ENCODE results near the gene TRIM27. TPM values are rescaled to one million over a fixed set of nuclear protein-coding genes. Genes with fewer than 3 reads are reported as not detected.
"Not testable (repeated sequence)": the region's sequence is repeated elsewhere in the genome, so short reads cannot be mapped to it uniquely, and the experiment has no call there.

The TRIM27 gene
- total RNA-seq, 1 donor from 2014 or later, result 101 TPM

- TF ChIP-seq CTCF (IDR thresholded peaks at IDR 0.05; ENCODE audit: insufficient read depth, low read length, poor library complexity, severe bottlenecking), result no peak
- no peak for DNase-seq (ENCODE audit: low read depth)
- no peaks in the 10 kb centered on the region for H3K36me3 ChIP-seq (ENCODE audit: control insufficient read depth, insufficient read depth, low read length)
- no peaks in the 10 kb centered on the region for H3K27me3 ChIP-seq (ENCODE audit: control insufficient read depth, insufficient read depth, low read length)
- H3K4me3 ChIP-seq (ENCODE audit: low read depth, low read length), result peak overlapping the region; percentile 67
These were observed 18.1 kb upstream of the TRIM27 start for GRCh38 chr6:28941684-28942448.

- H3K27me3 ChIP-seq (ENCODE audit: control insufficient read depth, insufficient read depth, low read length), result no peaks in the 10 kb centered on the region
- no peak for DNase-seq (ENCODE audit: low read depth)
- H3K4me3 ChIP-seq (ENCODE audit: low read depth, low read length), result peak overlapping the region; percentile 67
- no peak for TF ChIP-seq CTCF (IDR thresholded peaks at IDR 0.05; ENCODE audit: insufficient read depth, low read length, poor library complexity, severe bottlenecking)
- H3K36me3 ChIP-seq (ENCODE audit: control insufficient read depth, insufficient read depth, low read length), result no peaks in the 10 kb centered on the region
These were observed 17.3 kb upstream of the TRIM27 start for GRCh38 chr6:28940858-28941683.

- no peak for TF ChIP-seq CTCF (IDR thresholded peaks at IDR 0.05; ENCODE audit: insufficient read depth, low read length, poor library complexity, severe bottlenecking)
- Histone ChIP-seq H3K36me3 (ENCODE audit: control insufficient read depth, insufficient read depth, low read length) (no peaks in the 10 kb centered on the region), H3K4me3 (ENCODE audit: low read depth, low read length) (peak overlapping the region; percentile 67), H3K27me3 (ENCODE audit: control insufficient read depth, insufficient read depth, low read length) (no peaks in the 10 kb centered on the region)
- no peak for DNase-seq (ENCODE audit: low read depth)
These were observed 16.6 kb upstream of the TRIM27 start for GRCh38 chr6:28940294-28940857.

GRCh38 chr6:28933069-28933468, 9.3 kb upstream of the TRIM27 start:
- no peak for TF ChIP-seq CTCF (IDR thresholded peaks at IDR 0.05; ENCODE audit: insufficient read depth, low read length, poor library complexity, severe bottlenecking)
- no peak overlapping the region for H3K4me3 ChIP-seq (ENCODE audit: low read depth, low read length)
- no peaks in the 10 kb centered on the region for H3K36me3 ChIP-seq (ENCODE audit: control insufficient read depth, insufficient read depth, low read length)
- no peaks in the 10 kb centered on the region for H3K27me3 ChIP-seq (ENCODE audit: control insufficient read depth, insufficient read depth, low read length)
- DNase-seq (ENCODE audit: low read depth), result no peak

GRCh38 chr6:28929887-28930620, 6.3 kb upstream of the TRIM27 start:
- H3K4me3 ChIP-seq (ENCODE audit: low read depth, low read length), result no peak overlapping the region
- no peak for DNase-seq (ENCODE audit: low read depth)
- H3K27me3 ChIP-seq (ENCODE audit: control insufficient read depth, insufficient read depth, low read length), result no peaks in the 10 kb centered on the region
- TF ChIP-seq CTCF (IDR thresholded peaks at IDR 0.05; ENCODE audit: insufficient read depth, low read length, poor library complexity, severe bottlenecking), result no peak
- H3K36me3 ChIP-seq (ENCODE audit: control insufficient read depth, insufficient read depth, low read length), result no peaks in the 10 kb centered on the region

- not testable (repeated sequence) for DNase-seq (ENCODE audit: low read depth); H3K36me3 ChIP-seq (ENCODE audit: control insufficient read depth, insufficient read depth, low read length); H3K4me3 ChIP-seq (ENCODE audit: low read depth, low read length); H3K27me3 ChIP-seq (ENCODE audit: control insufficient read depth, insufficient read depth, low read length)
These were observed 5.6 kb upstream of the TRIM27 start for GRCh38 chr6:28929339-28929738.

Measured in kidney epithelial cell (primary cell).